Thyroid gland (tissue), 4 donors: ENCODE data around the gene UTS2.

Source experiments
- POLR2A ChIP-seq, 2 donors: fragments of 450-650 bp; IDR thresholded peaks; one replicate each; pipeline ENCODE4 v1.6.1; 2017; ENCODE audit warnings: antibody characterized with exemption in 2 of 2, mild to moderate bottlenecking in 2 of 2, moderate library complexity in 1 of 2
- TF ChIP-seq, protein P1 (sequence below), 6 experiments: fragments of 200-600 bp in 3 of 6; fragments of 450-650 bp in 3 of 6; sonication (generic) in 3 of 6; IDR thresholded peaks; one replicate each; pipeline ENCODE4 v1.5.1; 2016 to 2019; ENCODE audit warnings: antibody characterized with exemption in 6 of 6, mild to moderate bottlenecking in 2 of 6, inconsistent platforms in 1 of 6, moderate library complexity in 1 of 6

- no peak for TF ChIP-seq POLR2A (IDR thresholded peaks at IDR 0.05)
- TF ChIP-seq, protein P1, sequence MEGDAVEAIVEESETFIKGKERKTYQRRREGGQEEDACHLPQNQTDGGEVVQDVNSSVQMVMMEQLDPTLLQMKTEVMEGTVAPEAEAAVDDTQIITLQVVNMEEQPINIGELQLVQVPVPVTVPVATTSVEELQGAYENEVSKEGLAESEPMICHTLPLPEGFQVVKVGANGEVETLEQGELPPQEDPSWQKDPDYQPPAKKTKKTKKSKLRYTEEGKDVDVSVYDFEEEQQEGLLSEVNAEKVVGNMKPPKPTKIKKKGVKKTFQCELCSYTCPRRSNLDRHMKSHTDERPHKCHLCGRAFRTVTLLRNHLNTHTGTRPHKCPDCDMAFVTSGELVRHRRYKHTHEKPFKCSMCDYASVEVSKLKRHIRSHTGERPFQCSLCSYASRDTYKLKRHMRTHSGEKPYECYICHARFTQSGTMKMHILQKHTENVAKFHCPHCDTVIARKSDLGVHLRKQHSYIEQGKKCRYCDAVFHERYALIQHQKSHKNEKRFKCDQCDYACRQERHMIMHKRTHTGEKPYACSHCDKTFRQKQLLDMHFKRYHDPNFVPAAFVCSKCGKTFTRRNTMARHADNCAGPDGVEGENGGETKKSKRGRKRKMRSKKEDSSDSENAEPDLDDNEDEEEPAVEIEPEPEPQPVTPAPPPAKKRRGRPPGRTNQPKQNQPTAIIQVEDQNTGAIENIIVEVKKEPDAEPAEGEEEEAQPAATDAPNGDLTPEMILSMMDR (IDR thresholded peaks at IDR 0.05): no peak
Measured at GRCh38 chr1:7853684-7854026, 790 bp upstream of the UTS2 start.
